Subcutaneous abdominal adipose tissue (tissue), 5 donors: ENCODE results near the gene FAM83F.
A peak's percentile ranks its signal among the peaks of the same experiment; 100 is the strongest.

Experiments
- H3K27ac ChIP-seq: one replicate; pipeline ENCODE4 v1.7.0; 2013; ENCODE audit warnings: low read depth, mild to moderate bottlenecking, inconsistent platforms, low read length, moderate library complexity
- H3K27me3 ChIP-seq, 5 donors: one replicate each; pipeline ENCODE4 v1.7.0; 2013; ENCODE audit warnings: low read length in 5 of 5, inconsistent platforms in 1 of 5; ENCODE audit not compliant: control insufficient read depth in 5 of 5, insufficient read depth in 4 of 5
- H3K36me3 ChIP-seq, 5 donors: one replicate each; pipeline ENCODE4 v1.7.0; 2013; ENCODE audit warnings: low read length in 5 of 5; ENCODE audit not compliant: control insufficient read depth in 5 of 5, insufficient read depth in 5 of 5
- H3K4me1 ChIP-seq, 5 donors: one replicate each; pipeline ENCODE4 v1.7.0; 2013; ENCODE audit warnings: low read length in 5 of 5, mild to moderate bottlenecking in 3 of 5, moderate library complexity in 1 of 5; ENCODE audit not compliant: control insufficient read depth in 5 of 5, insufficient read depth in 5 of 5
- H3K4me3 ChIP-seq, 5 donors: one replicate each; pipeline ENCODE4 v1.7.0; 2013; ENCODE audit warnings: low read length in 5 of 5, low read depth in 1 of 5
- H3K9ac ChIP-seq, 5 donors: one replicate each; pipeline ENCODE4 v1.7.0; 2013; ENCODE audit warnings: low read length in 5 of 5, mild to moderate bottlenecking in 4 of 5, moderate library complexity in 3 of 5
- H3K9me3 ChIP-seq, 5 donors: one replicate each; pipeline ENCODE4 v1.7.0; 2013; ENCODE audit warnings: low read length in 5 of 5; ENCODE audit not compliant: control insufficient read depth in 5 of 5
- donor health status: healthy.
- donor health status: healthy.
- donor health status: healthy.
- donor health status: healthy.
- donor health status: healthy.

Gene FAM83F

DNA sequence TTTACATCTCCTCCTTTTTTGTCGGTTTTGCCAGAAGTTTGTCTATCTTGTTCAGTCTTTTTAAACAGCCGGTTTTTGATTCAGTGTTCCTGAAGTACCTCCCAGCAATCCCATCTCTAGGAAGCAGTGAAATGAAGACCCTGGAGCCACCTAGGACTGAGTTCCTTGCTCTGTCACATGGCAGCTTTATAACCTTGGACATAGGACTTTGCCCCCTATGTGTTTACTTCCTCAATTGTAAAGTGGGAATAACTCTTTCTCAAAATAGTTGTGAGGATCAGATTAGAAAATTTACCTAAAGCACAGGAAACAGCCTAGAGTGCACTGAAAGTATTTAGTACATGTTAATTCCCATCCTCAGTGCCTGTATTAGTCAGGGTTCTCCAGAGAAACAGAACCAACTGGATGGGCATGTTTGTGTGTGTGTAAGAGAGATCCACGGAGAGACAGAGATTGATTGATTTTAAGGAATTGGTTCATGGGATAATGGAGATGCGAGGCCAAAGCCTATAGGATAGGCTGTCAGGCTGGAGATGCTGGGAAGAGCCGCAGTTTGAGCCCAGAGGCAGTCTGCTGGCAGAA lies 20.0 kb downstream of the FAM83F start:
- H3K27ac ChIP-seq = no peak overlapping the region
- H3K4me1 ChIP-seq = peaks cover 1 to 24% (median 16%) of the 10 kb centered on the region in 5 donors
- peak overlapping the region in 1 of 5 donors; percentile 39 for H3K9ac ChIP-seq
- H3K36me3 ChIP-seq = no peaks in the 10 kb centered on the region
- H3K4me3 ChIP-seq = no peak overlapping the region
- no peaks in the 10 kb centered on the region for H3K9me3 ChIP-seq
- H3K27me3 ChIP-seq = peaks cover 0 to 12% (median 5%) of the 10 kb centered on the region in 5 donors

GRCh38 chr22:40015358-40015976 lies 20.7 kb downstream of the FAM83F start:
- H3K4me3 ChIP-seq = no peak overlapping the region
- no peak overlapping the region for H3K27ac ChIP-seq
- H3K27me3 ChIP-seq = peaks cover 0 to 6% (median 4%) of the 10 kb centered on the region in 5 donors

GRCh38 chr22:40018051-40018450 lies 23.3 kb downstream of the FAM83F start:
- Histone ChIP-seq H3K4me1 (peaks cover 0 to 22% (median 12%) of the 10 kb centered on the region in 5 donors), H3K27ac (no peak overlapping the region), H3K9ac (no peak overlapping the region), H3K9me3 (no peaks in the 10 kb centered on the region), H3K36me3 (peaks cover 0 to 5% (median 0%) of the 10 kb centered on the region in 5 donors), H3K4me3 (no peak overlapping the region), H3K27me3 (no peaks in the 10 kb centered on the region)

More at GRCh38 chr22:40015358-40015976, 20.7 kb downstream of the FAM83F start:
- no peaks in the 10 kb centered on the region for H3K9me3 ChIP-seq
- H3K36me3 ChIP-seq = peaks cover 0 to 3% (median 0%) of the 10 kb centered on the region in 5 donors
- H3K9ac ChIP-seq = peak overlapping the region in 1 of 5 donors; percentile 39
- H3K4me1 ChIP-seq = peaks cover 0 to 17% (median 9%) of the 10 kb centered on the region in 5 donors

GRCh38 chr22:40019100-40019499 lies 24.3 kb downstream of the FAM83F start:
- peaks cover 0 to 27% (median 15%) of the 10 kb centered on the region in 5 donors for H3K4me1 ChIP-seq
- no peak overlapping the region for H3K9ac ChIP-seq
- H3K27ac ChIP-seq = no peak overlapping the region
- H3K9me3 ChIP-seq = no peaks in the 10 kb centered on the region
- no peaks in the 10 kb centered on the region for H3K27me3 ChIP-seq
- peaks cover 0 to 5% (median 0%) of the 10 kb centered on the region in 5 donors for H3K36me3 ChIP-seq
- H3K4me3 ChIP-seq = no peak overlapping the region

GRCh38 chr22:40020956-40021355 lies 26.2 kb downstream of the FAM83F start:
- no peaks in the 10 kb centered on the region for H3K27me3 ChIP-seq
- no peak overlapping the region for H3K9ac ChIP-seq
- no peak overlapping the region for H3K4me3 ChIP-seq
- H3K4me1 ChIP-seq = peaks cover 3 to 23% (median 18%) of the 10 kb centered on the region in 5 donors
- no peaks in the 10 kb centered on the region for H3K9me3 ChIP-seq
- peaks cover 0 to 5% (median 0%) of the 10 kb centered on the region in 5 donors for H3K36me3 ChIP-seq
- no peak overlapping the region for H3K27ac ChIP-seq

DNA sequence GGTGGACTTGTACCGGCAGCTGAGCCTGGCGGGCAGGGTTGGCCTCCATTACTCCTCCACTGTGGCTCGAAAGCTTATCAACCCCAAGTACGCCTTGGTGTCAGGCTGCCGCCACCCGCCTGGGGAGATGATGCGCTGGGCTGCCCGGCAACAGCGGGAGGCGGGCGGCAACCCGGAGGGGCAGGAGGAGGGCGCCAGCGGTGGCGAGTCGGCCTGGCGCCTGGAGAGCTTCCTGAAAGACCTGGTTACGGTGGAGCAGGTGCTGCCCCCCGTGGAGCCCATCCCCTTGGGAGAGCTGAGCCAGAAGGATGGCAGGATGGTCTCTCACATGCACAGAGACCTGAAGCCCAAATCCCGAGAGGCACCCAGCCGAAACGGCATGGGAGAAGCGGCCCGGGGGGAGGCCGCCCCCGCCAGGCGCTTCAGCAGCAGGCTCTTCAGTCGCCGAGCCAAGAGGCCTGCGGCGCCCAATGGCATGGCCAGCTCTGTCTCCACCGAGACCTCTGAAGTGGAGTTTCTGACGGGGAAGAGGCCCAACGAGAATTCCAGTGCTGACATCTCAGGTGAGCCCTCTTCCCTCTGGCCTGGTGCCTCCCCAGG lies 26.7 kb downstream of the FAM83F start:
- Histone ChIP-seq H3K27me3 (no peaks in the 10 kb centered on the region), H3K9ac (no peak overlapping the region), H3K4me1 (peaks cover 3 to 23% (median 18%) of the 10 kb centered on the region in 5 donors), H3K27ac (no peak overlapping the region), H3K4me3 (no peak overlapping the region), H3K9me3 (no peaks in the 10 kb centered on the region), H3K36me3 (peaks cover 0 to 5% (median 0%) of the 10 kb centered on the region in 5 donors)

DNA sequence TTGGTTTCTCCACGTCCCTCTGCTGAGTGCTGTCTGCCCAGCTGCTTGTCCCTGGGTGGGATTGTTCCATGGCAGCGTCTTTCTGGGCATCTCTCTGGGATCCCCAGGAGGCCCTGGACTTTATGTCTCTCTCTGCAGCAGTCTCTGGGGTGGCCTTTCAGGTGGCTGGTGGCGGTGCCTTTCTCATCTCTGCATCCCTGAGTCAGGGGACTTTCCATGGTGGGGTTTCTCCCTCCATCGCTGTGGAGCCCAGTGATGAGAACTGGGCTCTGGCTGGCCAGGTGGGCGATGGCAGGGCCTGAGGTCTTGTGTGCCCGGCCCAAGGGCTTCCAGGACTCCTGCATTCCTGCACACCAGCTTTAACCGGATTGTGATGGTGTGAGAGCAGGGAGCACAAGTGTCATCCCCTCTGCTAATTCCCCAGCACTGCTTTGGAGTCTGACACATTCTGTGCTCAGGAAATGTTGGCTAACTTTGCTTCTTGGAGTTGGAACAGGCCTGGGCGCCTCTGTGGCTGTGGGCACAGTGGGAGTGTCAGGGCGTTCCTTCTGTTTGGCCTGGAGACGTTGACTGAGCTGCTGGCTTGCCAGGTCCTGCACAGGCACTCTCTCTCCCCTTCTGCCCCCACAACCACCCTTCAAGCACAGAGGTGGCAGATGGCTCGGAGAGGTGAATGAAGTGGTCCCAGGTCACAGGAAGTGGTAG lies 27.9 kb downstream of the FAM83F start:
- Histone ChIP-seq H3K4me3 (no peak overlapping the region), H3K27me3 (no peaks in the 10 kb centered on the region), H3K9ac (peak overlapping the region in 1 of 5 donors; percentile 0), H3K27ac (no peak overlapping the region), H3K36me3 (peaks cover 0 to 5% (median 0%) of the 10 kb centered on the region in 5 donors), H3K9me3 (no peaks in the 10 kb centered on the region), H3K4me1 (peaks cover 3 to 23% (median 18%) of the 10 kb centered on the region in 5 donors)

GRCh38 chr22:40023341-40023841 lies 28.6 kb downstream of the FAM83F start:
- Histone ChIP-seq H3K9ac (no peak overlapping the region), H3K4me3 (no peak overlapping the region), H3K36me3 (peaks cover 0 to 5% (median 0%) of the 10 kb centered on the region in 5 donors), H3K4me1 (peaks cover 3 to 23% (median 18%) of the 10 kb centered on the region in 5 donors), H3K9me3 (no peaks in the 10 kb centered on the region), H3K27me3 (no peaks in the 10 kb centered on the region), H3K27ac (no peak overlapping the region)

- peaks cover 0 to 5% (median 0%) of the 10 kb centered on the region in 5 donors for H3K36me3 ChIP-seq
- no peak overlapping the region for H3K4me3 ChIP-seq
- no peaks in the 10 kb centered on the region for H3K9me3 ChIP-seq
- H3K9ac ChIP-seq = no peak overlapping the region
- no peak overlapping the region for H3K27ac ChIP-seq
- peaks cover 3 to 23% (median 18%) of the 10 kb centered on the region in 5 donors for H3K4me1 ChIP-seq
- no peaks in the 10 kb centered on the region for H3K27me3 ChIP-seq
Observed at GRCh38 chr22:40024201-40025061, 29.7 kb downstream of the FAM83F start.
